T-helper 2 cell treated with Interferon-gamma antibody and Interleukin-4, amounts not matched to agents 5 μg/mL and 100 μg/mL, for 36 hours (primary cell): ENCODE data around the gene MEF2C.

ENCODE experiments used
- DNase-seq: peaks from one replicate; pipeline ENCODE4 v3.0.0; 2021; ENCODE audit warnings: low spot score
- H3K27ac Mint-ChIP-seq: one replicate; pipeline ENCODE4 v1.8.0; 2021; ENCODE audit warnings: mild to moderate bottlenecking, mixed read lengths
- H3K27me3 Mint-ChIP-seq: one replicate; pipeline ENCODE4 v1.8.0; 2021; ENCODE audit warnings: low read depth, mixed read lengths
- H3K36me3 Mint-ChIP-seq: one replicate; pipeline ENCODE4 v1.8.0; 2021; ENCODE audit warnings: low read depth, mixed read lengths
- H3K4me1 Mint-ChIP-seq: one replicate; pipeline ENCODE4 v1.8.0; 2021; ENCODE audit warnings: low read depth, mixed read lengths
- H3K4me3 Mint-ChIP-seq: one replicate; pipeline ENCODE4 v1.8.0; 2022; ENCODE audit warnings: mild to moderate bottlenecking, moderate library complexity, mixed read lengths
- H3K9me3 Mint-ChIP-seq: one replicate; pipeline ENCODE4 v1.8.0; 2021; ENCODE audit warnings: mixed read lengths

The MEF2C gene

GRCh38 chr5:88824141-88824540 is 58.8 kb downstream of the MEF2C start:
- H3K4me1 Mint-ChIP-seq: peaks cover 25% of the 10 kb centered on the region
- no peak overlapping the region for H3K27ac Mint-ChIP-seq
- H3K4me3 Mint-ChIP-seq: no peak overlapping the region
- H3K27me3 Mint-ChIP-seq: peaks cover 19% of the 10 kb centered on the region
- no peak for DNase-seq
- no peaks in the 10 kb centered on the region for H3K9me3 Mint-ChIP-seq
- no peaks in the 10 kb centered on the region for H3K36me3 Mint-ChIP-seq

- H3K9me3 Mint-ChIP-seq: no peaks in the 10 kb centered on the region
- no peak overlapping the region for H3K4me3 Mint-ChIP-seq
- DNase-seq: no peak
- H3K27me3 Mint-ChIP-seq: peaks cover 22% of the 10 kb centered on the region
- peaks cover 18% of the 10 kb centered on the region for H3K4me1 Mint-ChIP-seq
- no peaks in the 10 kb centered on the region for H3K36me3 Mint-ChIP-seq
- no peak overlapping the region for H3K27ac Mint-ChIP-seq
Measured at GRCh38 chr5:88823201-88823600, 59.8 kb downstream of the MEF2C start.

- no peaks in the 10 kb centered on the region for H3K36me3 Mint-ChIP-seq
- peaks cover 22% of the 10 kb centered on the region for H3K27me3 Mint-ChIP-seq
- H3K9me3 Mint-ChIP-seq: no peaks in the 10 kb centered on the region
- no peak overlapping the region for H3K4me3 Mint-ChIP-seq
- no peak overlapping the region for H3K27ac Mint-ChIP-seq
- peaks cover 4% of the 10 kb centered on the region for H3K4me1 Mint-ChIP-seq
- DNase-seq: no peak
Measured at GRCh38 chr5:88821161-88821560, 61.8 kb downstream of the MEF2C start.

GRCh38 chr5:88820581-88820980 is 62.4 kb downstream of the MEF2C start:
- Mint-ChIP-seq H3K27ac (no peak overlapping the region), H3K9me3 (no peaks in the 10 kb centered on the region), H3K27me3 (peaks cover 21% of the 10 kb centered on the region), H3K4me3 (no peak overlapping the region), H3K4me1 (peaks cover under 1% of the 10 kb centered on the region), H3K36me3 (no peaks in the 10 kb centered on the region)
- DNase-seq: no peak

- Mint-ChIP-seq H3K4me3 (no peak overlapping the region), H3K4me1 (no peaks in the 10 kb centered on the region), H3K27ac (no peak overlapping the region), H3K9me3 (no peaks in the 10 kb centered on the region), H3K36me3 (no peaks in the 10 kb centered on the region), H3K27me3 (peaks cover 15% of the 10 kb centered on the region)
- DNase-seq: no peak
Measured at GRCh38 chr5:88819301-88819999, 63.5 kb downstream of the MEF2C start.

- H3K9me3 Mint-ChIP-seq: no peaks in the 10 kb centered on the region
- no peaks in the 10 kb centered on the region for H3K4me1 Mint-ChIP-seq
- no peak overlapping the region for H3K4me3 Mint-ChIP-seq
- no peak for DNase-seq
- no peak overlapping the region for H3K27ac Mint-ChIP-seq
- peaks cover 12% of the 10 kb centered on the region for H3K27me3 Mint-ChIP-seq
- no peaks in the 10 kb centered on the region for H3K36me3 Mint-ChIP-seq
Measured at GRCh38 chr5:88818296-88818695, 64.7 kb downstream of the MEF2C start.

- Mint-ChIP-seq H3K4me3 (no peak overlapping the region), H3K4me1 (no peaks in the 10 kb centered on the region), H3K27ac (no peak overlapping the region), H3K27me3 (peaks cover 9% of the 10 kb centered on the region), H3K36me3 (no peaks in the 10 kb centered on the region), H3K9me3 (no peaks in the 10 kb centered on the region)
- DNase-seq: no peak
Measured at GRCh38 chr5:88816195-88816594, 66.8 kb downstream of the MEF2C start.

GRCh38 chr5:88815050-88815789 is 67.8 kb downstream of the MEF2C start:
- Mint-ChIP-seq H3K4me1 (no peaks in the 10 kb centered on the region), H3K27me3 (peaks cover 9% of the 10 kb centered on the region), H3K4me3 (no peak overlapping the region), H3K27ac (no peak overlapping the region), H3K36me3 (no peaks in the 10 kb centered on the region), H3K9me3 (no peaks in the 10 kb centered on the region)
- DNase-seq: no peak

GRCh38 chr5:88813805-88814575 is 69.0 kb downstream of the MEF2C start:
- Mint-ChIP-seq H3K27me3 (peaks cover 9% of the 10 kb centered on the region), H3K4me3 (no peak overlapping the region), H3K4me1 (no peaks in the 10 kb centered on the region), H3K36me3 (no peaks in the 10 kb centered on the region), H3K27ac (no peak overlapping the region), H3K9me3 (no peaks in the 10 kb centered on the region)
- no peak for DNase-seq

GRCh38 chr5:88813244-88813643 is 69.7 kb downstream of the MEF2C start:
- no peaks in the 10 kb centered on the region for H3K36me3 Mint-ChIP-seq

GRCh38 chr5:88808153-88808552 is 74.8 kb downstream of the MEF2C start:
- no peaks in the 10 kb centered on the region for H3K27me3 Mint-ChIP-seq
- DNase-seq: no peak
- no peak overlapping the region for H3K4me3 Mint-ChIP-seq
- no peak overlapping the region for H3K27ac Mint-ChIP-seq
- no peaks in the 10 kb centered on the region for H3K36me3 Mint-ChIP-seq
- H3K9me3 Mint-ChIP-seq: no peaks in the 10 kb centered on the region
- no peaks in the 10 kb centered on the region for H3K4me1 Mint-ChIP-seq

More at GRCh38 chr5:88813244-88813643, 69.7 kb downstream of the MEF2C start:
- no peak overlapping the region for H3K4me3 Mint-ChIP-seq
- no peaks in the 10 kb centered on the region for H3K4me1 Mint-ChIP-seq
- H3K9me3 Mint-ChIP-seq: no peaks in the 10 kb centered on the region
- peaks cover 5% of the 10 kb centered on the region for H3K27me3 Mint-ChIP-seq
- DNase-seq: no peak
- H3K27ac Mint-ChIP-seq: no peak overlapping the region

- no peak overlapping the region for H3K27ac Mint-ChIP-seq
- H3K36me3 Mint-ChIP-seq: no peaks in the 10 kb centered on the region
- H3K4me3 Mint-ChIP-seq: no peak overlapping the region
- no peaks in the 10 kb centered on the region for H3K4me1 Mint-ChIP-seq
- no peaks in the 10 kb centered on the region for H3K27me3 Mint-ChIP-seq
- no peak for DNase-seq
- no peaks in the 10 kb centered on the region for H3K9me3 Mint-ChIP-seq
Measured at GRCh38 chr5:88807327-88807726, 75.7 kb downstream of the MEF2C start.

GRCh38 chr5:88806338-88806737 is 76.6 kb downstream of the MEF2C start:
- Mint-ChIP-seq H3K36me3 (no peaks in the 10 kb centered on the region), H3K27ac (no peak overlapping the region), H3K9me3 (no peaks in the 10 kb centered on the region), H3K27me3 (no peaks in the 10 kb centered on the region), H3K4me3 (no peak overlapping the region), H3K4me1 (no peaks in the 10 kb centered on the region)
- no peak for DNase-seq

GRCh38 chr5:88805151-88805784 is 77.7 kb downstream of the MEF2C start:
- H3K36me3 Mint-ChIP-seq: no peaks in the 10 kb centered on the region
- H3K4me1 Mint-ChIP-seq: no peaks in the 10 kb centered on the region
- no peak for DNase-seq
- H3K27me3 Mint-ChIP-seq: no peaks in the 10 kb centered on the region
- H3K4me3 Mint-ChIP-seq: no peak overlapping the region
- H3K27ac Mint-ChIP-seq: no peak overlapping the region
- H3K9me3 Mint-ChIP-seq: no peaks in the 10 kb centered on the region
